A673 (cell line): Measurements from ENCODE around the gene TMEM95. TPM values are rescaled to one million over a fixed set of nuclear protein-coding genes. Genes with fewer than 3 reads are reported as not detected.

Experiments
- BruUV-seq: library from RNA; stranded (reverse); fragments of 400-500 nt; replicated peaks from 2 replicates; lab custom pipeline; 2021; lab: Mats Ljungman, UMichigan
- CTCF ChIA-PET: fragments of 300-600 bp; sonication (Branson Sonifier 250); formaldehyde crosslinking; loops from one replicate; lab custom pipeline; 2022; ENCODE audit warnings: antibody characterized with exemption; lab: Charles Lee
- POLR2A ChIA-PET: fragments of 300-600 bp; sonication (Branson Sonifier 250); formaldehyde crosslinking; loops from one replicate; lab custom pipeline; 2022; ENCODE audit warnings: antibody characterized with exemption; ENCODE audit not compliant: low non-redundant PET; lab: Charles Lee
- DNase-seq: peaks from one replicate; pipeline ENCODE4 v3.0.0-alpha.2; 2015; ENCODE audit warnings: low spot score
- H3K27ac ChIP-seq: fragments of 200-600 bp; sonication (generic); 2 replicates; pipeline ENCODE4 v1.5.1; 2016; ENCODE audit warnings: mixed run types, low read depth, mild to moderate bottlenecking, mixed read lengths, antibody characterized with exemption, low read length; ENCODE audit not compliant: poor library complexity, severe bottlenecking
- H3K27me3 ChIP-seq: fragments of 200-600 bp; sonication (generic); replicated peaks from 2 replicates; pipeline ENCODE4 v1.6.1; 2017; ENCODE audit warnings: mixed run types, low read depth, mild to moderate bottlenecking, mixed read lengths, antibody characterized with exemption, low read length; ENCODE audit not compliant: insufficient read depth, poor library complexity
- H3K36me3 ChIP-seq: fragments of 200-600 bp; sonication (generic); 2 replicates; pipeline ENCODE4 v1.6.1; 2016; ENCODE audit warnings: mixed run types, mild to moderate bottlenecking, mixed read lengths, antibody characterized with exemption, low read length; ENCODE audit not compliant: insufficient read depth, poor library complexity, severe bottlenecking
- H3K4me1 ChIP-seq: fragments of 200-600 bp; sonication (generic); 2 replicates; pipeline ENCODE4 v1.6.1; 2017; ENCODE audit warnings: mixed run types, mild to moderate bottlenecking, mixed read lengths, antibody characterized with exemption, low read length; ENCODE audit not compliant: insufficient read depth, poor library complexity, severe bottlenecking
- H3K4me3 ChIP-seq: fragments of 200-600 bp; sonication (generic); 2 replicates; pipeline ENCODE4 v1.5.1; 2016; ENCODE audit warnings: low read depth, mixed run types, mild to moderate bottlenecking, mixed read lengths, low read length; ENCODE audit not compliant: poor library complexity, severe bottlenecking
- H3K9me3 ChIP-seq: fragments of 200-600 bp; sonication (generic); 2 replicates; pipeline ENCODE4 v1.6.1; 2016; ENCODE audit warnings: mixed run types, low read depth, mild to moderate bottlenecking, mixed read lengths, antibody characterized with exemption, low read length; ENCODE audit not compliant: poor library complexity, severe bottlenecking
- EZH2 ChIP-seq: fragments of 200-600 bp; sonication (generic); IDR thresholded peaks from 2 replicates; pipeline ENCODE4 v1.6.1; 2017; ENCODE audit warnings: borderline replicate concordance, low read depth, mild to moderate bottlenecking, mixed read lengths, antibody characterized with exemption, low read length; ENCODE audit not compliant: poor library complexity, severe bottlenecking
- intact Hi-C: fragments of 100-400 bp; cut with micrococcal nuclease; formaldehyde crosslinking; loops from one replicate; pipeline ENCODE4 v1.10.0; 2022; ENCODE audit not compliant: unreplicated experiment
- total RNA-seq: library from RNA; stranded (reverse); gene quantifications from 2 replicates; pipeline ENCODE4 v1.2.3, GENCODE V29; 2021
- TF ChIP-seq, protein P1 (sequence below): fragments of 300-800, 200-600 bp; sonication (generic); conservative IDR thresholded peaks from 2 replicates; pipeline ENCODE4 v1.5.1; 2017; ENCODE audit warnings: low read depth, mild to moderate bottlenecking, antibody characterized with exemption, low read length, moderate library complexity, mixed read lengths

Gene TMEM95
- total RNA-seq, 1 experiment from 2014 or later: not detected

DNA sequence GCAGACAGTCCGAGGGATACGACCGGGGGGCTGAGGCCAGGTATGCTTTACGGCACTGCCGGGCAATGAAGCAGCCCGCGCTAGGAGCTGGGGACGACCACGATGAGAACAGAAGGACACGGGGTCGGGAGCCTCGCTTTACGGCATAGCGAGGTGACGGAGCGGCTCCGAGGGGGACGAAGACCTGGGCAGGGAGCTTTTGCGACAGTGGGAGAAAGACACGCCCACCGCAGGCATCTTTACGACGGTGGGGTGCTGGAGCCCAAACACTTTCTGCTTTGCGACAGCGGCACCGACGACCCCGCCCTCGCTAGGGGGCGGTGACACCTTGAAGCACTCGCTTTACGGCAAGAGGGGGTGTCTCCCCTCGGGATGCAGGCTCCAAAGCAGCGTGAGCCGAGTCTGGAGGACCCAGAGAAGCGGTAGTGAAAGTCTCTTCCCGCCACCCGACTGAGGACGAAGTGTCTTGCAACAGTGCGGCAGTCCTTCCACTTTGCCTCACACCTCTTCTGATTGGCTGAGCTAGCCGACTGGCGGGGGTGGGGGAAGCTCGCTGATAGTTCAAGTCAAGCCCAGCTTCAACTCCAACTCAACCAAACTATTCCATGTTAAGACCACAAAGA, 25.5 kb upstream of the TMEM95 start:
- Histone ChIP-seq H3K4me1 (peaks cover 19% of the 10 kb centered on the region), H3K9me3 (no peaks in the 10 kb centered on the region), H3K36me3 (peaks cover 18% of the 10 kb centered on the region), H3K27me3 (no peaks in the 10 kb centered on the region), H3K27ac (peak overlapping the region; percentile 88), H3K4me3 (peak overlapping the region; percentile 92)
- TF ChIP-seq, protein P1, sequence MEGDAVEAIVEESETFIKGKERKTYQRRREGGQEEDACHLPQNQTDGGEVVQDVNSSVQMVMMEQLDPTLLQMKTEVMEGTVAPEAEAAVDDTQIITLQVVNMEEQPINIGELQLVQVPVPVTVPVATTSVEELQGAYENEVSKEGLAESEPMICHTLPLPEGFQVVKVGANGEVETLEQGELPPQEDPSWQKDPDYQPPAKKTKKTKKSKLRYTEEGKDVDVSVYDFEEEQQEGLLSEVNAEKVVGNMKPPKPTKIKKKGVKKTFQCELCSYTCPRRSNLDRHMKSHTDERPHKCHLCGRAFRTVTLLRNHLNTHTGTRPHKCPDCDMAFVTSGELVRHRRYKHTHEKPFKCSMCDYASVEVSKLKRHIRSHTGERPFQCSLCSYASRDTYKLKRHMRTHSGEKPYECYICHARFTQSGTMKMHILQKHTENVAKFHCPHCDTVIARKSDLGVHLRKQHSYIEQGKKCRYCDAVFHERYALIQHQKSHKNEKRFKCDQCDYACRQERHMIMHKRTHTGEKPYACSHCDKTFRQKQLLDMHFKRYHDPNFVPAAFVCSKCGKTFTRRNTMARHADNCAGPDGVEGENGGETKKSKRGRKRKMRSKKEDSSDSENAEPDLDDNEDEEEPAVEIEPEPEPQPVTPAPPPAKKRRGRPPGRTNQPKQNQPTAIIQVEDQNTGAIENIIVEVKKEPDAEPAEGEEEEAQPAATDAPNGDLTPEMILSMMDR: no peak
- TF ChIP-seq EZH2: no peak
- BruUV-seq: no TSS peak
- ChIA-PET CTCF (interaction anchor here (0.6 to 1.5 kb wide), 8 partner anchors 15 to 231 kb away, joined by 3 to 6 read pairs (median 4); partner anchors contain the start of gene TNFSF13), POLR2A (interaction anchor here (0.5 to 1.6 kb wide), 4 partner anchors 75 to 504 kb away, joined by 3 to 5 read pairs (median 4); partner anchors contain the start of genes KDM6B and TMEM256)
- DNase-seq: peak; percentile 100
- intact Hi-C loops: loop anchor here (1.0 kb wide), 1 partner anchor 49 kb away; no protein-coding TSS in a partner anchor

DNA sequence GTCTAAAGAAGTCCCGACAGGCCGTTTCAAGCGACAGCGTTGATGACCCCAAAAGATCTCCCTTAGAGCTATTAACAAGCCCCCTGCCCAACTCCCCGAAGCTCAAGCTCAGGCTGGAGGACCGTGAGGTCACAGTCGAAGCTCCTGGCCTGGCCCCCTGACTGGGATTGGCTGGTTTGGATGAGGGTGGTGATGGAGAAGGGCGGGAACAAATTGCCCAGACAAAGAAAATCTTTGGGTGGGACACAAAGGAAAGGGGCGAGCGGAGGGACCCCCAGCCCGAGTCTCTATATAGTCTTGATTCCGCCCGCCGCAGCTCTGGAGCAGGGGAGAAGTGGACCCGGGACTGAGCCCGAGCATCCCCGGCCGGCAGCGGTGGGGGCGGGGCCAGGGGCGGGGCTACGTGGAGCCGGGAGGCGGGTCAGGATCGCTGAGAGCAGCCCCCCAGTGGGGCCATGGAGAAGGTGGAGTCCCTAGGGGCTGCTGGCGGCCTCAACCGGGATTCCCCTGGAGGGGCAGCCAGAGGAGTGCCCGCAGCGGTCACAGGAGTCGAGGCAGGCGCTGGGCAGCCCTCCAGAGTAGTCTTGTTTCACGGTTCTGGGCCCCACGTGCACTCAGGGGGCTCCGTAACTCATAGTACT, 24.8 kb upstream of the TMEM95 start:
- no TSS peak for BruUV-seq
- peak; percentile 92 for DNase-seq
- intact Hi-C loops: loop anchor here (1.0 kb wide), 1 partner anchor 50 kb away; no protein-coding TSS in a partner anchor
- ChIA-PET CTCF (interaction anchor here (0.6 to 1.5 kb wide), 7 partner anchors 14 to 230 kb away, joined by 3 to 6 read pairs (median 3); no protein-coding TSS in a partner anchor), POLR2A (interaction anchor here (0.6 to 1.6 kb wide), 3 partner anchors 74 to 504 kb away, joined by 3 to 5 read pairs (median 4); partner anchors contain the start of genes KDM6B and TMEM256)
- Histone ChIP-seq H3K4me1 (peaks cover 19% of the 10 kb centered on the region), H3K4me3 (peak overlapping the region; percentile 92), H3K36me3 (peaks cover 14% of the 10 kb centered on the region), H3K27me3 (no peaks in the 10 kb centered on the region), H3K9me3 (no peaks in the 10 kb centered on the region), H3K27ac (peak overlapping the region; percentile 88)
- TF ChIP-seq, protein P1: no peak
- no peak for TF ChIP-seq EZH2

DNA sequence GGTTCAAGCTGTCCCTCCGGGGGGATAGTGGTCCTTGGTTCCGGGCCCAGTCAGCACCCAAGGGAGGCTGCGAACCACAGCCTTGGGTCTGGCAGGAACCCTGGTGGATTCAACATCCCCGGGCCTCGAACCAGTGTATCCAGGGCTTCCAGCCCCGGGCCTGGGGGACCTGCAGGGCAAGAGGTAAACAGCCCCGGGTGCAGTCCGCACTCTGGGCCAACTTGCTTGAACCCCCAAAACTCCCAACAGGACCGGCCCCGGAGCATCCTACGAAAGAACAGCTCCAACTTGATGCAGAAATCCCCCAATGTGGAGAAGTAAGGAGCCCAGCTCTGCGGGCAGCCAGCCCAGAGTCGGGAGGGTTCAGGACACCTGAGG, 24.3 kb upstream of the TMEM95 start:
- no peaks in the 10 kb centered on the region for H3K9me3 ChIP-seq
- H3K4me1 ChIP-seq: peaks cover 19% of the 10 kb centered on the region
- H3K36me3 ChIP-seq: peaks cover 9% of the 10 kb centered on the region
- no peak for DNase-seq
- peak overlapping the region; percentile 88 for H3K27ac ChIP-seq
- TF ChIP-seq EZH2: no peak
- TF ChIP-seq, protein P1: no peak
- H3K4me3 ChIP-seq: peak overlapping the region; percentile 92
- H3K27me3 ChIP-seq: no peaks in the 10 kb centered on the region
- BruUV-seq: no TSS peak
- intact Hi-C loops: no loop called here
- ChIA-PET POLR2A (no interaction called here), CTCF (interaction anchor here (0.6 kb wide), 1 partner anchor 116 kb away, joined by 3 read pairs; no protein-coding TSS in a partner anchor)
